ENCODE data around the gene OST4. TPM values are rescaled to one million over a fixed set of nuclear protein-coding genes. Genes with fewer than 3 reads are reported as not detected.
"Not testable (repeated sequence)": the region's sequence is repeated elsewhere in the genome, so short reads cannot be mapped to it uniquely, and the experiment has no call there.

OST4 gene
- total RNA-seq (2014; rRNA removed; shearing (Covaris generic)), result 408 and 444 TPM in 2 replicates
- polyA plus RNA-seq (2015; cell fraction: cytosol; rRNA removed), result 293 and 331 TPM in 2 replicates
- polyA plus RNA-seq (2015; cell fraction: nucleus; rRNA removed), result 51.5 and 71.2 TPM in 2 replicates

DNA sequence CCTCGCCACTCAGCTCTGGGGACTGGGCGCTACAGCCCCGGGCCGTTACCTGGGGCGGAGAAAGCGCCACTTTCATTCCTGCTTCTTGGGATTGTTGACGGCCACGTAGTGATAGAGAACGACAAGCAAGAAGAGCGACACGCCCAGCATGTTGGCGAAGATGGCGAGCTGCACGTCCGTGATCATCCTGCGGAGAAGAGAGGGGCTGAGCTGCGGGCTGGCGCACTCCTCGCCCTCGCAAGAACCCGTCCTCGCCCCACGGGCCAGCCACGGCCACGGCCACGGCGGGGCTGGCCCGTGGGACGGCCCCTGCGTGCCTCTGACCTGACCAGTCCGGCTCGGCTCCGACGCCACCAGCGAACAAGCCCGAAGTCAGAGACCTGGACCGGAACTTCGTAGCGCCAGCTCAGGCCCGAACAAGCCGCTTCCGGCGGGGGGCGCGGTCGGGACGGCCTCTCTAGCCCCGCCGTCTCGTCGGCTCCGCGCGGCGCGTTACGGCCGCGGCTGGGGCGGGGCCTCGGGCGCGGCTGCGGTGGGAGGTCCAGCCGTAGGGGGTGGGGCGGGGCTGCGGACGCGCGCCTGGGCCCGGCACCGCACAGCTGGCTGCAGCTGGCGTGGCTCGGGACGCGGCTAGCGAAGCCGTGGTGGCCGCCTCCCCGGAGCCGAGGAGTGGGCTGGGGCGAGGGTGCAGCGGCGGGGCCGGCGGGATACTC lies at the start of gene OST4:
TSS of gene OST4 (minus strand) at position 378 of the 713 bp plus-strand sequence.
- peak; percentile 95 for DNase-seq (ENCODE audit: low read depth, low spot score)
- in situ Hi-C loops (cut with HindIII; ENCODE audit: low pct_unique_long_range_greater_than_20kb, low sequenced_read_pairs), result no loop called here

DNA sequence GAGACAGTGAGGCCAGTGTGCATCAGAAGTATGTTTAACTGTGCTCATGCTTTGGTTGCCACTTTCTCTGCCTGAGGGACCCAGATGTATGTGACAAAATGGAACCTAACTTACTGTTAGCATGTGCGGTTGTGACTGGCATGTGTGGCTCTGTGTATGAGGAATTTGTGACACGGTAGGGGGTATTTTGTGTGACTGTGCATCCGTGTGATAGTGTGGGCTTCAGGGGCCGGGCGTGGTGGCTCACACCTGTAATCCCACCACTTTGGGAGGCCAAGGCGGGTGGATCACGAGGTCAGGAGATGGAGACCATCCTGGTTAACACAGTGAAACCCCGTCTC lies 47.8 kb upstream of the OST4 start:
- in situ Hi-C loops (cut with HindIII; ENCODE audit: low pct_unique_long_range_greater_than_20kb, low sequenced_read_pairs); DNase-seq (ENCODE audit: low read depth, low spot score): not testable (repeated sequence)

DNA sequence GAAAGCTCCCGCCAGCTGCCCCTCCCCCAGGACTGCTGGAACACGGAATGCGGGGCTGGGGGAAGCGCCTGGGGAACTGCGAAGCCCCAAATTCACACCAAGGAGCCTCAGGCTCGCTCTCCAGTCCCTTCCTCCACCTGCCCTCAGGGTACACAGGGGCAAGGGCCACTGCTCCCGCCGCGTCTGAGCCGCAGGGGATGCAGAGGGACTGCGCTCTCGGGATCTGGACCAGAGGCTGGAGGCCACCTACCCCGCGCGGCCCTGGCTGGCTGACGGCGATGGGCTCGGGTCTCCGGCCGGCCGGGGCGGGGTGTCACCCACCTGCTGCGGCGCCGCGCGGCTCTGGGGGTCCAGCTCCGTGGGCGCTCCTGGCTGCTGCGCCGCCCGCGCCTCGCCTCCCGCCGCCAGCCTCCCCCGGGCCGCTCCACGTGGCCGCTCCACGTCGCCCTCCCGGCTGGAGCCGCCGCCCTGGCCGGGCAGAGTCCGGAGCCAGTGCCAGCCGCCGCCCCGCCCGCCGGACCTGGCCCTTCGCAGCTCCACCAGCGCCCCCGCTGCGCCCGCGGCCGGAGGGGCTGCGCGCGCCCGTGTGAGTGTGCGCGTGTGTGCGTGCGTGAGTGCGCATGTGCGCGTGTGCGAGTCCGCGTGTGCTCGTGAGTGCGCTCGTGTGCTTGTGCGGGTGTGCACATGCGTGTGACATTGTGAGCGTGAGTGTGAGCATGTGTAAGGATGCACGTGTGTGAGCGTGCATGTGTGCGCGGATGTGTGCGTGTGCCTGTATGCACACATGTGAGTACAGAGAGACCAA lies 47.3 kb upstream of the OST4 start, which contains the start of gene CGREF1:
TSS of gene CGREF1 (minus strand) at position 604 of the 805 bp plus-strand sequence. CDS start 14,762 bp downstream, outside the sequence.
- in situ Hi-C loops (cut with HindIII; ENCODE audit: low pct_unique_long_range_greater_than_20kb, low sequenced_read_pairs), result no loop called here
- no peak for DNase-seq (ENCODE audit: low read depth, low spot score)

DNA sequence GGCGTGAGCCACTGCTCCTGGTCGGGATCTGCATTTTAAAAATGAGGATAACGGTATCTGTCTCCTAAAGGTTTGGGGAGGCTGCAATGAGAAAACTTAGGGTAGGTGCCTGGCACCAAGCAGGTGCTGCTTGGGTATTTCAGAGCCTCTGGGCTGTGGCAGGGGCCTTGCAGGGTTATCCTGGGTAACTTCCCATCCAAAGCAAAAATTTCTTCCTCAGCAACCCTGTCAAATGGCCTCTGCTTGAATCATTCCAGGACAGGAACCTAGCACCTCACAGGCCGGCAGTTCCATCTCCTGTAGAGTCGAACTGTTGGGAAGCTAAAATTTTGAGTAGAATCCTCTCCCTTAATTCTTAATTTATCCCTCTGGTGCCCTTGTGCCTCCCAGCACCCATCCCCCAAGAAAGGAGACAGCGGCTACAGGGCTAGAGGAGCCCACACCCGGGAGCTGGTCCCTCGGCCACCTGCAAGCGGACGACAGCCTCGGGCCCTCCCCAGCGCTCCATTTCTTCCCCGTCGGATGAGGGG lies 46.6 kb upstream of the OST4 start:
- in situ Hi-C loops (cut with HindIII; ENCODE audit: low pct_unique_long_range_greater_than_20kb, low sequenced_read_pairs), result no loop called here
- no peak for DNase-seq (ENCODE audit: low read depth, low spot score)

DNA sequence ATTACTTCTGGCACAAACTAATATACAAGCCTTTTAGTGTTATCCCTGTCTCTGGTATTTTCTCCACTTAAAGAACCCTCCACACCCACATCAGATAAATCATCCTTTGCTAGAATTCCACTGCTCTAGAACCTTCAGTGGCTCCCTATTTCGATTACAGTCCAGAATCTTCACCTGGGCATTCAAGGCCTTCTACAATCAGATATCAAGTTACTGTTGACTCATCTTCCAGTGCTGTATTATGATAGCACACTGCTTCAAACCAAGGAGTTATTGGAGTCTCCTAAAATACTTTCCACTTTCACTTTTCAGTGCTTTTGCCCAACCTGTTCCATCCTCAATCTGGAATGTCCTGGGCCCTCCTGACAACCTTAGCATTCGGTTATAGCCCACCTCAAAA lies 44.1 kb upstream of the OST4 start:
- DNase-seq (ENCODE audit: low read depth, low spot score), result no peak
- in situ Hi-C loops (cut with HindIII; ENCODE audit: low pct_unique_long_range_greater_than_20kb, low sequenced_read_pairs), result no loop called here

DNA sequence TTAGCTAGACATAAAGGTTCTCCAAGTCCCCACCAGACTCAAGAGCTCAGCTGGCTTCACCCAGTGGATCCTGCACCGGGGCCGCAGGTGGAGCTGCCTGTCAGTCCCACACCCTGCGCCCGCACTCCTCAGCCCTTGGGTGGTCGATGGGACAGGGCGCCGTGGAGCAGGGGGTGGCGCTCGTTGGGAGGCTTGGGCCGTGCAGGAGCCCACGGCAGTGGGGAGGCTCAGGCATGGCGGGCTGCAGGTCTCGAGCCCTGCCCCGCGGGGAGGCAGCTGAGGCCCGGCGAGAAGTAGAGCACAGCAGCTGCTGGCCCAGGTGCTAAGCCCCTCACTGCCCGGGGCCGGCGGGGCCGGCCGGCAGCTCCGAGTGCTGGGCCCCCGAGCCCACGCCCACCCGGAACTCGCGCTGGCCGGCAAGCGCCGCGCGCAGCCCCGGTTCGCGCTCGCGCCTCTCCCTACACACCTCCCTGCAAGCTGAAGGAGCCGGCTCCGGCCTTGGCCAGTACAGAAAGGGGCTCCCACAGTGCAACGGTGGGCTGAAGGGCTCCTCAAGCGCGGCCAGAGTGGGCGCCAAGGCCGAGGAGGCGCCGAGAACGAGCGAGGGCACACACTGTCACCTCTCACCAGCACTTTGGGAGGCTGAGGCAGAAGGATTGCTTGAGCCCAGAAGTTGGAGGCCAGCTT lies 40.1 kb upstream of the OST4 start:
- in situ Hi-C loops (cut with HindIII; ENCODE audit: low pct_unique_long_range_greater_than_20kb, low sequenced_read_pairs); DNase-seq (ENCODE audit: low read depth, low spot score): not testable (repeated sequence)

DNA sequence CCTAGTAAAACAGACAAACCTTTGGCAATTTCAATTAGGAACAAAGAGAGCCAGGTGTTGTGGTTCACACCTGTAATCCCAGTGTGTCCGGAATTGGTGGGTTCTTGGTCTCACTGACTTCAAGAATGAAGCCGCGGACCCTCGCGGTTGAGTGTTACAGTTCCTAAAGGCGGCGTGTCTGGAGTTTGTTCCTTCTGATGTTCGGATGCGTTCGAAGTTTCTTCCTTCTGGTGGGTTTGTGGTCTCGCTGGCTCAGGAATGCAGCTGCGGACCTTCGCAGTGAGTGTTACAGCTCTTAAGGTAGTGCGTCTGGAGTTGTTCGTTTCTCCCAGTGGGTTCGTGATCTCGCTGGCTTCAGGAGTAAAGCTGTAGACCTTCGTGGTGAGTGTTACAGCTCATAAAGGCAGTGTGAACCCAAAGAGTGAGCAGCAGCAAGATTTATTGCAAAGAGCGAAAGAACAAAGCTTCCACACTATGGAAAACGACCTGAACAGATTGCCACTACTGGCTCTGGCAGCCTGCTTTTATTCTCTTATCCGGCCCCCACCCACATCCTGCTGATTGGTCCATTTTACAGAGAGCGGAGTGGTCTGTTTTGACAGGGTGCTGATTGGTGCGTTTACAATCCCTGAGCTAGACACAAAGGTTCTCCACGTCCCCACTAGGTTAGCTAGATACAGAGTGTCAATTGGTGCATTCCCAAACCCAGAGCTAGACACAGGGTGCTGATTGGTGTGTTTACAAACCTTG lies 39.3 kb upstream of the OST4 start:
- DNase-seq (ENCODE audit: low read depth, low spot score); in situ Hi-C loops (cut with HindIII; ENCODE audit: low pct_unique_long_range_greater_than_20kb, low sequenced_read_pairs): not testable (repeated sequence)

DNA sequence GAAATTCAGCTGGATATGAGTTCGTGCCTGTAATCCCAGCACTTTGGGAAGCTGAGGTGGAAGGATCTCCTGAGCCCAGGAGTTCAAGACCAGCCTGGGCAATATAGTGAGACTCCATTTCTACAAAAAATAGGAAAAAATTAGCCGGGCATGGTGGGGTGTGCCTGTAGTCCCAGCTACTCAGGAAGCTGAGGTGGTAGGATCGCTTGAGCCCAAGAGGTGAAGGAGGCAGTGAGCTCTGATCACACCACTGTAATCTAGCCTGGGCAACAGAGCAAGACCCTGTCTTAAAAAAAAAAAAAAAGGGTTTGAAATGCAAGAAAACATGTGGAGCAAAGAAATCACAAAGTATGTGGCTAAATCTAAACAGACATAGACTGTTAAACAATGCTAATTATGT lies 37.6 kb upstream of the OST4 start:
- no peak for DNase-seq (ENCODE audit: low read depth, low spot score)
- in situ Hi-C loops (cut with HindIII; ENCODE audit: low pct_unique_long_range_greater_than_20kb, low sequenced_read_pairs), result no loop called here

DNA sequence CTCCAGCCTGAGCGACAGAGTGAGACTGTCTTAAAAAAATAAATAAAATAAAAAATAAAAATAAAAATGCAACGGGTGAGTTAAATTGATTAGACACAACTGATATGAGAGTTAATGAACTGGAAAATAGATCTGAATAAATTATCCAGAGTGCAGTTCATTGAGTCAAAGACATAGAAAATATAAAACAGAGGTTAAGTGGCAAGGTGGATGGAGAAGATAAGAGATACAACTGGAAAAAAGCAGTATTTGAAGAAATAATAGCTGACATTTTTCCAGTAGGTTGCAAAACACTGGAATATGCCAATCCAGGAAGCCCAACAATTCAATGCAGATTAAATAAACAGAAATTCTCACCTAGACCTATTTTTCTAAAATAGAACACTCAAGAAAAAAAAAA lies 36.8 kb upstream of the OST4 start:
- no peak for DNase-seq (ENCODE audit: low read depth, low spot score)
- in situ Hi-C loops (cut with HindIII; ENCODE audit: low pct_unique_long_range_greater_than_20kb, low sequenced_read_pairs), result no loop called here

DNA sequence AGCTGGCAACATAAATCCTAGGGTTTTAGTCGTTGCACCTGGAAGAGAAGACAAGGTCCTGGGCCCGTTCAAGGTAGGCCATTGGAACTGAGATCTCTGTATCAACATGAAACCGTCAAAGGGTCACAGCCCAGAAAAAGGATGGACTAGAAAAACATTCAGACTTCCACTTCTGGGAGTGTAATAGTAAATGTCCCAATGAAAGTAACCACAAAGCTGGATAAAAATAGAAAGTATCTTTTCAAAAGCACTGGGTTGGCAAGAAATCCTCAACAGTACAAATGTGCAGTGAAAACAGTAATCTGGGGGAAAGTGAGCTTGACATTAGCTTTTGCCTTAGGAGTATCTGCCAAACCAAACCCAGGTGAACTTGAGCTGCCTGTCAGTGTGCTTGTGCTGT lies 34.5 kb upstream of the OST4 start:
- in situ Hi-C loops (cut with HindIII; ENCODE audit: low pct_unique_long_range_greater_than_20kb, low sequenced_read_pairs), result no loop called here

DNA sequence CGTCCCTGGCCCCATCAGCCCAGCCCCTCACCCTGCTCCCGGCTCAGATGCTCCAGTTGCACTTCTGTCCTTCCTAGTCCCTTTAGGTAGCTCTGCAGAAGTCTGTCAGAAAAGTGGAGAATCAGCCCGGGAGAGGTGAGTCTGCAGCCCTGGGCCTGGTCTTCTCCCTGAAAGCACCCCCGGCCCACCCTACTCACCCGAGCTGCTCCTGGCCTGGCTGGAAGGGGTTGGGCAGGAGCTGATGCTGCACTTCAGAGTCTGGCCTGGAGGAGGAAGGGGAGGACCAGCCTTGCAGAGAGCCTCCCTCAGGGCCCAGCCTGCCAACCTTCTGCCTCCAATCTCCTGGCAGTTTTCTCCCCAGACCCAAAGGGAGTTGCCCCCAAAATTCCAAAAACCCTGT lies 30.9 kb upstream of the OST4 start:
- DNase-seq (ENCODE audit: low read depth, low spot score), result no peak
- in situ Hi-C loops (cut with HindIII; ENCODE audit: low pct_unique_long_range_greater_than_20kb, low sequenced_read_pairs), result no loop called here

More for the DNA sequence above, 34.5 kb upstream of the OST4 start:
- DNase-seq (ENCODE audit: low read depth, low spot score), result no peak

DNA sequence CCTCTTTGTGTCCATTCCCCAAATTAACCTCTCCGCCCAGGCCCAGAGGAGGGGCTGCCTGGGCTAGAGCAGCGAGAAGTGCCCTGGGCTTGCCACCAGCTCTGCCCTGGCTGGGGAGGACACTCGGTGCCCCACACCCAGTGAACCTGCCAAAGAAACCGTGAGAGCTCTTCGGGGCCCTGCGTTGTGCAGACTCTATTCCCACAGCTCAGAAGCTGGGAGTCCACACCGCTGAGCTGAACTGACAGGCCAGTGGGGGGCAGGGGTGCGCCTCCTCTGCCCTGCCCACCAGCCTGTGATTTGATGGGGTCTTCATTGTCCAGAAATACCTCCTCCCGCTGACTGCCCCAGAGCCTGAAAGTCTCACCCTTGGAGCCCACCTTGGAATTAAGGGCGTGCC lies 28.6 kb upstream of the OST4 start:
- DNase-seq (ENCODE audit: low read depth, low spot score), result no peak
- in situ Hi-C loops (cut with HindIII; ENCODE audit: low pct_unique_long_range_greater_than_20kb, low sequenced_read_pairs), result no loop called here

DNA sequence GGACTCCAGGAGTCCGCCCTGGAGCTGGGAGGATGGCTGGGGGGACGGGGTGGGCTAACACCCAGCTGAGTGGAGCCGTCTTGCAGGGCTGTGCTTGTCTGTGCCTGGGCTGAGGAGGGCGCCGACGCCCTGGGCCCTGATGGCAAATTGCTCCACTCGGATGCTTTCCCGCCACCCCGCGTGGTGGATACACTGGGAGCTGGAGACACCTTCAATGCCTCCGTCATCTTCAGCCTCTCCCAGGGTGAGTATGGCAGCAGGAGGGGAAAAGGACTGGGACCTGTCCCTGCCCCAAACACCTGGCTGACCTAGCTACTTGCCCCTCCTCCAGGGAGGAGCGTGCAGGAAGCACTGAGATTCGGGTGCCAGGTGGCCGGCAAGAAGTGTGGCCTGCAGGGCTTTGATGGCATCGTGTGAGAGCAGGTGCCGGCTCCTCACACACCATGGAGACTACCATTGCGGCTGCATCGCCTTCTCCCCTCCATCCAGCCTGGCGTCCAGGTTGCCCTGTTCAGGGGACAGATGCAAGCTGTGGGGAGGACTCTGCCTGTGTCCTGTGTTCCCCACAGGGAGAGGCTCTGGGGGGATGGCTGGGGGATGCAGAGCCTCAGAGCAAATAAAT lies 28.0 kb upstream of the OST4 start:
- in situ Hi-C loops (cut with HindIII; ENCODE audit: low pct_unique_long_range_greater_than_20kb, low sequenced_read_pairs), result no loop called here
- DNase-seq (ENCODE audit: low read depth, low spot score), result no peak

DNA sequence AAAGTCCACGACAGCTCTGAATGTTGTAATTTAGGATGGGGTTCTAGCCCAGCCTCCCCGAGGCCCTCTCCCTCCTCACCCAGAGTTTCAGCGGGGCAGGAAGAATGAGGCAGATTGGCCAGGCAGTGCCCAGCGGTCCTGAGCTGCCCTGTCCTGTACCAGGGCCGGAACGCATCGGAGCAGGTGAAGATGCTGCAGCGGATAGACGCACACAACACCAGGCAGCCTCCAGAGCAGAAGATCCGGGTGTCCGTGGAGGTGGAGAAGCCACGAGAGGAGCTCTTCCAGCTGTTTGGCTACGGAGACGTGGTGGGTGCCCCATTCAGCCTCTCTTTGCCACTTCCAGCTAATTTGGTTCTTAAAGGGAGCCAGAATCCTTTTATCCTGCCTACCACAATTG lies 25.9 kb upstream of the OST4 start:
- in situ Hi-C loops (cut with HindIII; ENCODE audit: low pct_unique_long_range_greater_than_20kb, low sequenced_read_pairs), result no loop called here
- DNase-seq (ENCODE audit: low read depth, low spot score), result no peak

DNA sequence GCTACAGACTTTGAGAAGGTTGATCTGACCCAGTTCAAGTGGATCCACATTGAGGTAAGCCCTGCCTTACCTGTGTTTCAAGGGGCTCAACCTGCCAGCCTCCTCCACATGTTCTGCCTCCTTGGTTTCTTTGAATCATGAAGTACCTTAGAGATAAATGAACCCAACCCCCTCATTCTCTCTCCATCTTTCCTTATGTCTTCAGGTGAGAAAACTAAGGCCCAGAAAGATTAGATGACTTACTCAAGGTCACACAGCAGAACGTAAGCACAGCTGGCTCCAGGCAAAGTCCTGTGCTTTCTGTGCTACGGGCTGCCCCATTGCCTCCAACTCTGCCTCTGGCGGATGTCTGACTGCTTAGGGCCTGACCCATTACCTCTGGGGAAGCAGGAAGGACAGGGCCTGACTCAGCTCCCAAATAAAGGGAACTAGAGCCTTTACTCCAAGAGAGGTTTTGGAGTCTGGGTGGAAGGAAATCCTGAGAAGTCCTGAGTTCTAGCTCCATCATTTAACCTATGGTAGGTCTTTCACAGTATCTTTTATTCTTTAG lies 25.4 kb upstream of the OST4 start:
- in situ Hi-C loops (cut with HindIII; ENCODE audit: low pct_unique_long_range_greater_than_20kb, low sequenced_read_pairs), result no loop called here

DNA sequence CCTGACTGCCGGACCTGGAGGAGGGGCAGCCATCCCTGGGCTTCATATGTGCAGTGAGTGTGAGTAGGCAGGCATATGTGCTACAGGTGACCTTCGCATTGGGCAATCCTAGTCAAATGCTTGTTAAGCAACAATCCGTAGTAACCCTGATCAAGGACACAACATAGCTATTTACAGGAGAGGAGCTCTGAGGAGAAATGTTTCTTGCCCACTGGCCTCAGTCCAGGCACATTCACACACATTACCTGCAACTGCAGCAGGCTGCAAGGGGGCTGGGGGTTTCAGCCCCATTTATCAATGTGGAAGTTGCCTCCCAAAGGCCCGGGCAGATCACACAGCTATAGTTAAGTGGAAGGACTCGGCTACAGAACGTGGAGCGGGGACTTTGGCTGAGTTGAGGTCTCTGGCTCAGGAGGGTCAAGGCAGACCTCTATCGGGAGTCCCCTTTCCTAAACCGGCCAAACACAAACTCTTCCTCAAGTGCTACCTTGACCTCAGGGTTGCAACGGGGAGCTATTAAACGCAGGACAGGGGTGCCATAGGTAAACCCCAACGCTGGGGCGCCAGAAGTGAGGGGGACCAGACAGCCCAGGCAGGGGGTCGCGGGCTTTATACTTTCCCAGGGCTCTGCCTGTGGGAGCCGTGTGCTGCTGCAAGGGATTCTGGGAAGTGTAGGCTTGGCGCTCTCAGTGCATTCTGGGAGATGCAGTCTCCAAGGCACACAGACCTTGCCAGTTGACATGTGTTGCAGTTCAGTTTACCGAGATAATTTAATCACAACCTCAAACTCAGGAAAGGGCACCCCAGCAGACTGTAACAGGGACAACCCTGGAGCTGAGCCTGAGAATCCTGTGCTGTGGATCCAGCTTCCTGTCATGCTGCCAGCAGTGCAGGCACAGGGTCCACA lies 24.5 kb upstream of the OST4 start:
- in situ Hi-C loops (cut with HindIII; ENCODE audit: low pct_unique_long_range_greater_than_20kb, low sequenced_read_pairs), result no loop called here
- DNase-seq (ENCODE audit: low read depth, low spot score), result peak; percentile 75

More for the DNA sequence above, 25.4 kb upstream of the OST4 start:
- DNase-seq (ENCODE audit: low read depth, low spot score), result no peak
